H1 (cell line): ENCODE data around the gene ACSL6. TPM values are rescaled to one million over a fixed set of nuclear protein-coding genes. Genes with fewer than 3 reads are reported as not detected.

Experiments used
- CTCF ChIA-PET: fragments of 300-600 bp; sonication (Branson Sonifier 250); formaldehyde crosslinking; loops from one replicate; lab custom pipeline; 2021; ENCODE audit not compliant: partially characterized antibody; lab: Charles Lee
- POLR2A ChIA-PET: fragments of 300-600 bp; sonication (Branson Sonifier 250); formaldehyde crosslinking; loops from one replicate; lab custom pipeline; 2021; ENCODE audit warnings: inconsistent platforms; ENCODE audit not compliant: partially characterized antibody; lab: Charles Lee
- DNase-seq, 2 experiments: peaks; one replicate each; pipeline versions ENCODE4 v3.0.0 to v3.0.0-alpha.2; 2010 to 2022; ENCODE audit warnings: low spot score in 2 of 2, low read depth in 1 of 2, mixed read lengths in 1 of 2
- FAIRE-seq: peaks from 2 replicates; lab custom pipeline; 2011; peaks lifted over from hg19 to GRCh38; lab: Jason Lieb, UNC
- H2AFZ ChIP-seq: 2 replicates; pipeline ENCODE4 v1.8.1; 2012; ENCODE audit warnings: low read length, inconsistent platforms
- H2AK5ac ChIP-seq: 2 replicates; pipeline ENCODE4 v1.6.1; 2013; ENCODE audit warnings: low read depth, low read length
- H2BK120ac ChIP-seq: replicated peaks from 2 replicates; pipeline ENCODE3; 2013; ENCODE audit warnings: low read depth, low read length, inconsistent platforms
- H2BK12ac ChIP-seq: 2 replicates; pipeline ENCODE4 v1.6.1; 2013; ENCODE audit warnings: low read depth, low read length
- H2BK15ac ChIP-seq: 2 replicates; pipeline ENCODE4 v1.6.1; 2013; ENCODE audit warnings: low read length
- H2BK20ac ChIP-seq: 2 replicates; pipeline ENCODE4 v1.6.1; 2013; ENCODE audit warnings: low read length
- H2BK5ac ChIP-seq: 2 replicates; pipeline ENCODE4 v1.6.1; 2013; ENCODE audit warnings: low read depth, low read length
- H3K14ac ChIP-seq: 2 replicates; pipeline ENCODE4 v1.6.1; 2013; ENCODE audit warnings: inconsistent platforms; ENCODE audit not compliant: insufficient read length
- H3K18ac ChIP-seq: 2 replicates; pipeline ENCODE4 v1.6.1; 2013; ENCODE audit warnings: low read length; ENCODE audit errors: extremely low read depth
- H3K23ac ChIP-seq: 2 replicates; pipeline ENCODE4 v1.6.1; 2013; ENCODE audit warnings: inconsistent platforms; ENCODE audit not compliant: insufficient read length
- H3K23me2 ChIP-seq: 2 replicates; pipeline ENCODE4 v1.6.1; 2013; ENCODE audit warnings: low read depth, low read length
- H3K27ac ChIP-seq: 2 replicates; pipeline ENCODE4 v1.6.1; 2011; ENCODE audit warnings: low read depth, low read length, inconsistent platforms
- H3K27me3 ChIP-seq, 4 experiments: replicated peaks in 1 of 4; 1 replicate in 1 of 4; 2 replicates in 3 of 4; pipeline versions ENCODE4 v1.6.1 to v1.8.1; 2011 to 2013; ENCODE audit warnings: low read length in 3 of 4, mild to moderate bottlenecking in 3 of 4, inconsistent platforms in 2 of 4, mixed read lengths in 2 of 4, moderate library complexity in 1 of 4; ENCODE audit not compliant: control insufficient read depth in 3 of 4, insufficient read depth in 3 of 4; ENCODE audit errors: extremely low read depth in 1 of 4
- H3K36me3 ChIP-seq, 4 experiments: 2 replicates each; pipeline versions ENCODE4 v1.6.1 to v1.8.1; 2011 to 2013; ENCODE audit warnings: mild to moderate bottlenecking in 4 of 4, low read length in 3 of 4, moderate library complexity in 2 of 4, control low read depth in 1 of 4, inconsistent platforms in 1 of 4; ENCODE audit not compliant: insufficient read depth in 4 of 4, control insufficient read depth in 2 of 4
- H3K4ac ChIP-seq: replicated peaks from 2 replicates; pipeline ENCODE3; 2013; ENCODE audit warnings: low read length, low read depth, mixed read lengths, inconsistent platforms; ENCODE audit not compliant: insufficient read length
- H3K4me1 ChIP-seq, 4 experiments: replicated peaks in 1 of 4; 1 replicate in 1 of 4; 2 replicates in 3 of 4; pipeline versions ENCODE4 v1.6.1 to v1.8.1; 2011 to 2013; ENCODE audit warnings: low read length in 3 of 4, inconsistent platforms in 2 of 4, mixed read lengths in 1 of 4; ENCODE audit not compliant: insufficient read depth in 4 of 4, control insufficient read depth in 3 of 4
- H3K4me2 ChIP-seq, 2 experiments: 2 replicates each; pipeline versions ENCODE4 v1.6.1 to v1.8.1; 2011 to 2013; ENCODE audit warnings: low read depth in 2 of 2, low read length in 2 of 2, control low read depth in 1 of 2, inconsistent platforms in 1 of 2, mild to moderate bottlenecking in 1 of 2; ENCODE audit not compliant: insufficient read depth in 1 of 2
- H3K4me3 ChIP-seq, 4 experiments: fragments of 200-600, 300-600 bp in 1 of 4; sonication (generic), shearing (Covaris generic), sonication (Bioruptor Twin) in 1 of 4; 2 replicates each; pipeline versions ENCODE4 v1.5.1 to v1.8.1; 2011 to 2016; ENCODE audit warnings: low read length in 4 of 4, low read depth in 3 of 4, control low read depth in 2 of 4, inconsistent platforms in 2 of 4, mild to moderate bottlenecking in 2 of 4, mixed read lengths in 1 of 4, moderate library complexity in 1 of 4; ENCODE audit not compliant: insufficient read depth in 2 of 4; ENCODE audit errors: extremely low read depth in 1 of 4
- H3K56ac ChIP-seq: replicated peaks from 2 replicates; pipeline ENCODE3; 2013; ENCODE audit warnings: low read depth, mild to moderate bottlenecking, mixed read lengths, low read length, inconsistent platforms; ENCODE audit not compliant: insufficient read length
- H3K79me1 ChIP-seq: 2 replicates; pipeline ENCODE4 v1.6.1; 2013; ENCODE audit warnings: low read depth, low read length, control low read depth
- H3K79me2 ChIP-seq, 2 experiments: 2 replicates each; pipeline versions ENCODE4 v1.6.1 to v1.8.1; 2012 to 2013; ENCODE audit warnings: low read length in 2 of 2, mild to moderate bottlenecking in 2 of 2, inconsistent platforms in 1 of 2; ENCODE audit not compliant: insufficient read depth in 2 of 2, control insufficient read depth in 1 of 2
- H3K9ac ChIP-seq, 4 experiments: replicated peaks in 1 of 4; 1 replicate in 1 of 4; 2 replicates in 3 of 4; pipeline versions ENCODE4 v1.6.1 to v1.8.1; 2011 to 2013; ENCODE audit warnings: low read depth in 3 of 4, low read length in 3 of 4, control low read depth in 2 of 4, mild to moderate bottlenecking in 2 of 4, moderate library complexity in 2 of 4, inconsistent platforms in 1 of 4; ENCODE audit errors: extremely low read depth in 1 of 4
- H3K9me3 ChIP-seq, 2 experiments: 2 replicates each; pipeline versions ENCODE4 v1.6.1 to v1.8.1; 2012 to 2013; ENCODE audit warnings: mild to moderate bottlenecking in 2 of 2, moderate library complexity in 2 of 2, control low read depth in 1 of 2, inconsistent platforms in 1 of 2, low read depth in 1 of 2, low read length in 1 of 2, mixed read lengths in 1 of 2; ENCODE audit not compliant: insufficient read depth in 2 of 2
- H4K20me1 ChIP-seq, 2 experiments: replicated peaks in 1 of 2; 2 replicates each; pipeline versions ENCODE3 to v1.8.1; 2011 to 2013; ENCODE audit warnings: inconsistent platforms in 2 of 2, low read length in 2 of 2, mild to moderate bottlenecking in 1 of 2; ENCODE audit not compliant: insufficient read depth in 2 of 2, control insufficient read depth in 1 of 2
- H4K5ac ChIP-seq: 2 replicates; pipeline ENCODE4 v1.6.1; 2013; ENCODE audit warnings: low read length, low read depth, mixed read lengths, inconsistent platforms; ENCODE audit not compliant: insufficient read length
- H4K8ac ChIP-seq: 2 replicates; pipeline ENCODE4 v1.8.0; 2013; ENCODE audit warnings: mild to moderate bottlenecking, moderate library complexity, low read length, inconsistent platforms; ENCODE audit not compliant: insufficient read depth; ENCODE audit errors: extremely low read depth
- H4K91ac ChIP-seq: replicated peaks from 2 replicates; pipeline ENCODE3; 2013; ENCODE audit warnings: low read length, mixed read lengths, inconsistent platforms; ENCODE audit not compliant: insufficient read length
- BCL11A ChIP-seq, 2 experiments: IDR thresholded peaks; one replicate each; pipeline ENCODE4 v1.6.1; 2011; ENCODE audit warnings: low read depth in 2 of 2, low read length in 2 of 2, mild to moderate bottlenecking in 2 of 2
- EGR1 ChIP-seq: IDR thresholded peaks from 2 replicates; pipeline ENCODE4 v1.6.1; 2011; ENCODE audit warnings: low read depth, low read length, borderline replicate concordance
- GABPA ChIP-seq: IDR thresholded peaks from 2 replicates; pipeline ENCODE4 v1.6.1; 2011; ENCODE audit warnings: mild to moderate bottlenecking, low read length, moderate library complexity, borderline replicate concordance; ENCODE audit not compliant: insufficient read depth
- KDM1A ChIP-seq: fragments of 200-600, 300-600 bp; sonication (generic); IDR thresholded peaks from 2 replicates; pipeline ENCODE4 v1.7.1; 2016; ENCODE audit warnings: mild to moderate bottlenecking, low read length, borderline replicate concordance
- KDM4A ChIP-seq: IDR thresholded peaks from one replicate; pipeline ENCODE4 v1.7.1; 2012; ENCODE audit warnings: low read depth, mild to moderate bottlenecking, moderate library complexity, low read length, inconsistent platforms; ENCODE audit not compliant: severe bottlenecking
- RAD21 ChIP-seq, 2 experiments: IDR thresholded peaks in 1 of 2; conservative IDR thresholded peaks in 1 of 2; 2 replicates each; pipeline ENCODE4 v1.6.1; 2011; ENCODE audit warnings: low read depth in 2 of 2, low read length in 2 of 2, improper control_type of control experiment in 1 of 2, inconsistent platforms in 1 of 2, mild to moderate bottlenecking in 1 of 2, moderate library complexity in 1 of 2
- RFX5 ChIP-seq: IDR thresholded peaks from 2 replicates; pipeline ENCODE4 v1.6.1; 2011; ENCODE audit warnings: low read depth, low read length, improper control_type of control experiment, borderline replicate concordance
- SIX5 ChIP-seq: IDR thresholded peaks from 2 replicates; pipeline ENCODE4 v1.6.1; 2011; ENCODE audit warnings: mild to moderate bottlenecking, low read depth, low read length
- TBP ChIP-seq: IDR thresholded peaks from 2 replicates; pipeline ENCODE4 v1.6.1; 2011; ENCODE audit warnings: low read depth, low read length, improper control_type of control experiment
- YY1 ChIP-seq: IDR thresholded peaks from 2 replicates; pipeline ENCODE4 v1.6.1; 2011; ENCODE audit warnings: low read depth, mild to moderate bottlenecking, low read length
- ZNF274 ChIP-seq: IDR thresholded peaks from 2 replicates; pipeline ENCODE4 v1.7.0; 2012; ENCODE audit warnings: low read length, borderline replicate concordance; ENCODE audit errors: extremely low read depth
- WGBS, 2 experiments: shearing (Covaris generic) in 1 of 2; methylation state at CpG; one replicate each; pipeline versions ENCODE4 v1.1.6 to v1.1.7; 2013 to 2015; ENCODE audit warnings: low lambda C conversion rate in 2 of 2, mixed read lengths in 2 of 2, inconsistent platforms in 1 of 2, low coverage in 1 of 2, missing lambda C conversion rate in 1 of 2; ENCODE audit not compliant: insufficient replicate concordance in 2 of 2, insufficient coverage in 1 of 2, insufficient read length in 1 of 2; ENCODE audit errors: extremely low coverage in 1 of 2, missing lambda C conversion rate in 1 of 2; 5-methylcytosine and 5-hydroxymethylcytosine counted together
- polyA plus RNA-seq, 7 experiments: library from polyadenylated mRNA; depleted of rRNA in 3 of 7; stranded (reverse) in 5 of 7; unstranded in 2 of 7; fragments of >200 nt in 5 of 7; fragments of 200-250 nt in 2 of 7; gene quantifications; 1 replicate in 5 of 7; 2 replicates in 1 of 7; 4 replicates in 1 of 7; pipeline versions ENCODE4 v1.2.1 to v1.2.3, GENCODE V29; 2011 to 2013; ENCODE audit warnings: missing spikeins in 2 of 7, mixed read lengths in 2 of 7
- total RNA-seq: library from RNA; stranded (reverse); fragmentation: NEBNext Ultra II Directional; extraction: Animal tissue kit (Norgen Biotek cat#: 25700); gene quantifications from 2 replicates; pipeline ENCODE4 v1.2.1, GENCODE V29; 2021
- TF ChIP-seq, protein P1 (sequence below): IDR thresholded peaks from 2 replicates; pipeline ENCODE4 v1.6.1; 2012; ENCODE audit warnings: inconsistent platforms

Gene ACSL6
- total and polyA plus RNA-seq, 2 of the 8 experiments (the other 6 are each of a cell fraction or from before 2014, with no cell fraction given): 2.3 to 2.4 TPM

DNA sequence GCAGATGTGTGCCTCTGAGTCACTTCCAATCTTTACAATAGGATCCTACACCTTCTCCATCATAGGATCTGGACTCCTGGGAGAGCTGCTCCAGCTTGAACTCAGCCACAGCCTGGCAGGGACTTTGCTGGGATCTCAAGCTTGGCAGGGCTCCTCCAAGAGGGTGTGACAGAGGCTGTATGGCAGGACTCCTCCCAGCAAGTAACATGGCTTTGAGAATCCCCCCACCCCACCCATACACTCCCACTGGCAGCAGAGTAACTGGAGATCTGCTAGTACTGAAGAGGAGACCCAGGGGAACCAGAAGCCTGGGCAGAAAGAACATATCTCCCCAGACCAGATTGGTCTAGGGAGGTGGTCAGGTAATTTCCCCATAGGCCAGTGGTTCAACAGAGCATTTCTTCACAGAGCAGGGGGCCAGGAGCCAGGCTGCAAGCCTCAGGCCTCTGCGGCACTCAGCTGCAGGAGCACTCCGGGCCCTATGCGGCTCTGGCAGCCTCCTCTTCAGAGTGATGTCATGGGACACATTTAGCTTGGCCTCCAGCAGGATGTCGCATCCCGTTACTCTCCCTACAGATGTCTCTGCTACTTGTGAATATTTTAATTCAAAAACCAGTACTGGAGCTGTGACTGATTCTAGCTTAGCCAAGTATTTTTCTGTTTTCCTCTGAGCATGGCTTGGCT, 1.7 kb upstream of the ACSL6 start:
- H3K23me2 ChIP-seq: peaks cover 12% of the 10 kb centered on the region; the same call in 1 of the 2 replicates
- no peak overlapping the region for H2AK5ac ChIP-seq
- no peak overlapping the region; a peak in 1 of 4 replicates for H3K4me2 ChIP-seq
- H3K14ac ChIP-seq: no peak overlapping the region
- no peaks in the 10 kb centered on the region for H3K36me3 ChIP-seq
- H4K5ac ChIP-seq: no peak overlapping the region
- no peak overlapping the region for H2BK12ac ChIP-seq
- peaks cover 4 to 11% of the 10 kb centered on the region in 2 experiments for H4K20me1 ChIP-seq
- no peak overlapping the region for H3K18ac ChIP-seq
- no peak overlapping the region for H4K8ac ChIP-seq
- no peak for FAIRE-seq
- H3K4ac ChIP-seq: no peak overlapping the region
- no peak overlapping the region for H2BK15ac ChIP-seq
- no peak overlapping the region for H2AFZ ChIP-seq
- H3K23ac ChIP-seq: no peak overlapping the region
- no peak overlapping the region for H3K9ac ChIP-seq
- no peaks in the 10 kb centered on the region; the same call in 1 of the 2 replicates for H3K79me1 ChIP-seq
- WGBS, 2 experiments: 93% methylated on average over 5 of the region's 5 CpGs; no CpG with 5 or more reads in 1 of the 2 experiments
- POLR2A ChIA-PET: no interaction called here
- no peak overlapping the region for H3K56ac ChIP-seq
- H4K91ac ChIP-seq: no peak overlapping the region
- DNase-seq: peak in 1 of 2 experiments; percentile 27
- no peak overlapping the region for H2BK20ac ChIP-seq
- CTCF ChIA-PET: interaction anchor here (1.0 to 2.1 kb wide), 5 partner anchors 12 to 493 kb away, joined by 3 to 18 read pairs (median 3); no protein-coding TSS in a partner anchor
- H3K9me3 ChIP-seq: no peaks in the 10 kb centered on the region
- H3K79me2 ChIP-seq: no peaks in the 10 kb centered on the region
- H3K4me3 ChIP-seq: no peak overlapping the region
- peaks cover 0 to 20% (median 7%) of the 10 kb centered on the region in 4 experiments; a peak in 6 of 7 replicates for H3K4me1 ChIP-seq
- no peak overlapping the region for H3K27ac ChIP-seq
- no peak overlapping the region for H2BK5ac ChIP-seq
- H2BK120ac ChIP-seq: no peak overlapping the region
- H3K27me3 ChIP-seq: peaks cover 5 to 23% (median 18%) of the 10 kb centered on the region in 4 experiments
- TF ChIP-seq YY1 (no peak), KDM1A (no peak), ZNF274 (no peak), GABPA (no peak), TBP (no peak), EGR1 (no peak), RAD21 (IDR thresholded peaks at IDR 0.05 in 1 of 2, conservative IDR thresholded peaks at IDR 0.05 in 1 of 2; ENCODE audit: low read depth in 2 of 2, low read length in 2 of 2) (no peak), KDM4A (no peak), SIX5 (no peak), BCL11A (IDR thresholded peaks at IDR 0.05; ENCODE audit: low read depth in 2 of 2, low read length in 2 of 2) (no peak), RFX5 (no peak)
- TF ChIP-seq, protein P1, sequence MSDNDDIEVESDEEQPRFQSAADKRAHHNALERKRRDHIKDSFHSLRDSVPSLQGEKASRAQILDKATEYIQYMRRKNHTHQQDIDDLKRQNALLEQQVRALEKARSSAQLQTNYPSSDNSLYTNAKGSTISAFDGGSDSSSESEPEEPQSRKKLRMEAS: no peak
